ENCODE data around the gene PAN3. TPM values are rescaled to one million over a fixed set of nuclear protein-coding genes. Genes with fewer than 3 reads are reported as not detected.

The PAN3 gene
- total RNA-seq, 1 experiment from 2014 or later: 18.5 TPM

GRCh38 chr13:28250542-28250941 is 112.2 kb downstream of the PAN3 start:
- no peak for ATAC-seq
- ChIA-PET POLR2A (no interaction called here), CTCF (no interaction called here)
- Histone ChIP-seq H3K27ac (ENCODE audit: low read length) (no peak overlapping the region), H3K36me3 (ENCODE audit: control insufficient read depth, insufficient read depth, low read length) (no peaks in the 10 kb centered on the region), H3K9me3 (ENCODE audit: control insufficient read depth, insufficient read depth, low read depth, low read length) (no peaks in the 10 kb centered on the region), H3K27me3 (ENCODE audit: control insufficient read depth, insufficient read depth, low read length) (no peaks in the 10 kb centered on the region), H3K4me3 (ENCODE audit: low read depth in 2 of 2, low read length in 2 of 2) (no peak overlapping the region), H3K4me1 (ENCODE audit: control insufficient read depth, insufficient read depth, low read length) (no peaks in the 10 kb centered on the region)
- BruUV-seq (replicated peaks): no TSS peak
- intact Hi-C loops (cut with micrococcal nuclease; ENCODE audit: unreplicated experiment): no loop called here
- TF ChIP-seq TCF7L2 (IDR thresholded peaks at IDR 0.05; ENCODE audit: low read depth, low read length): no peak
- no peak for TF ChIP-seq POLR2AphosphoS5 (IDR thresholded peaks at IDR 0.05; ENCODE audit: low read depth, low read length)
- TF ChIP-seq, protein P1, sequence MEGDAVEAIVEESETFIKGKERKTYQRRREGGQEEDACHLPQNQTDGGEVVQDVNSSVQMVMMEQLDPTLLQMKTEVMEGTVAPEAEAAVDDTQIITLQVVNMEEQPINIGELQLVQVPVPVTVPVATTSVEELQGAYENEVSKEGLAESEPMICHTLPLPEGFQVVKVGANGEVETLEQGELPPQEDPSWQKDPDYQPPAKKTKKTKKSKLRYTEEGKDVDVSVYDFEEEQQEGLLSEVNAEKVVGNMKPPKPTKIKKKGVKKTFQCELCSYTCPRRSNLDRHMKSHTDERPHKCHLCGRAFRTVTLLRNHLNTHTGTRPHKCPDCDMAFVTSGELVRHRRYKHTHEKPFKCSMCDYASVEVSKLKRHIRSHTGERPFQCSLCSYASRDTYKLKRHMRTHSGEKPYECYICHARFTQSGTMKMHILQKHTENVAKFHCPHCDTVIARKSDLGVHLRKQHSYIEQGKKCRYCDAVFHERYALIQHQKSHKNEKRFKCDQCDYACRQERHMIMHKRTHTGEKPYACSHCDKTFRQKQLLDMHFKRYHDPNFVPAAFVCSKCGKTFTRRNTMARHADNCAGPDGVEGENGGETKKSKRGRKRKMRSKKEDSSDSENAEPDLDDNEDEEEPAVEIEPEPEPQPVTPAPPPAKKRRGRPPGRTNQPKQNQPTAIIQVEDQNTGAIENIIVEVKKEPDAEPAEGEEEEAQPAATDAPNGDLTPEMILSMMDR (IDR thresholded peaks at IDR 0.05): no peak
- TF ChIP-seq SIN3A (IDR thresholded peaks at IDR 0.05; ENCODE audit: borderline replicate concordance, insufficient read depth, low read depth, low read length): no peak
- no peak for TF ChIP-seq REST (IDR thresholded peaks at IDR 0.05; ENCODE audit: insufficient read depth in 1 of 2, low read depth in 2 of 2, low read length in 1 of 2)
- no peak for DNase-seq (ENCODE audit: low read depth, low spot score)
- in situ Hi-C loops (cut with HindIII; ENCODE audit: low pct_unique_long_range_greater_than_20kb, low sequenced_read_pairs): no loop called here

- DNase-seq (ENCODE audit: low read depth, low spot score) (no peak), ATAC-seq (no peak)
- Histone ChIP-seq H3K9me3 (ENCODE audit: control insufficient read depth, insufficient read depth, low read depth, low read length) (no peaks in the 10 kb centered on the region), H3K4me1 (ENCODE audit: control insufficient read depth, insufficient read depth, low read length) (no peaks in the 10 kb centered on the region), H3K27ac (ENCODE audit: low read length) (no peak overlapping the region), H3K27me3 (ENCODE audit: control insufficient read depth, insufficient read depth, low read length) (no peaks in the 10 kb centered on the region), H3K4me3 (ENCODE audit: low read depth in 2 of 2, low read length in 2 of 2) (no peak overlapping the region), H3K36me3 (ENCODE audit: control insufficient read depth, insufficient read depth, low read length) (no peaks in the 10 kb centered on the region; the same call in 1 of the 2 replicates)
- intact Hi-C loops (cut with micrococcal nuclease; ENCODE audit: unreplicated experiment): no loop called here
- TF ChIP-seq REST (IDR thresholded peaks at IDR 0.05; ENCODE audit: insufficient read depth in 1 of 2, low read depth in 2 of 2, low read length in 1 of 2) (no peak), TCF7L2 (IDR thresholded peaks at IDR 0.05; ENCODE audit: low read depth, low read length) (no peak), SIN3A (IDR thresholded peaks at IDR 0.05; ENCODE audit: borderline replicate concordance, insufficient read depth, low read depth, low read length) (no peak), POLR2AphosphoS5 (IDR thresholded peaks at IDR 0.05; ENCODE audit: low read depth, low read length) (no peak)
- TF ChIP-seq, protein P1 (IDR thresholded peaks at IDR 0.05): no peak
- ChIA-PET POLR2A (no interaction called here), CTCF (no interaction called here)
- in situ Hi-C loops (cut with HindIII; ENCODE audit: low pct_unique_long_range_greater_than_20kb, low sequenced_read_pairs): no loop called here
- BruUV-seq (replicated peaks): no TSS peak
These were observed 113.1 kb downstream of the PAN3 start for GRCh38 chr13:28251466-28251865.

Data from Panc1 (cell line).